H1 (cell line): ENCODE results near the gene CNNM4. TPM values are rescaled to one million over a fixed set of nuclear protein-coding genes. Genes with fewer than 3 reads are reported as not detected.

Experiments
- CTCF ChIA-PET: fragments of 300-600 bp; sonication (Branson Sonifier 250); formaldehyde crosslinking; loops from one replicate; lab custom pipeline; 2021; ENCODE audit not compliant: partially characterized antibody; lab: Charles Lee
- POLR2A ChIA-PET: fragments of 300-600 bp; sonication (Branson Sonifier 250); formaldehyde crosslinking; loops from one replicate; lab custom pipeline; 2021; ENCODE audit warnings: inconsistent platforms; ENCODE audit not compliant: partially characterized antibody; lab: Charles Lee
- DNase-seq, 2 experiments: peaks; one replicate each; pipeline versions ENCODE4 v3.0.0 to v3.0.0-alpha.2; 2010 to 2022; ENCODE audit warnings: low spot score in 2 of 2, low read depth in 1 of 2, mixed read lengths in 1 of 2
- FAIRE-seq: peaks from 2 replicates; lab custom pipeline; 2011; peaks lifted over from hg19 to GRCh38; lab: Jason Lieb, UNC
- H2AFZ ChIP-seq: 2 replicates; pipeline ENCODE4 v1.8.1; 2012; ENCODE audit warnings: low read length, inconsistent platforms
- H2AK5ac ChIP-seq: 2 replicates; pipeline ENCODE4 v1.6.1; 2013; ENCODE audit warnings: low read depth, low read length
- H2BK120ac ChIP-seq: replicated peaks from 2 replicates; pipeline ENCODE3; 2013; ENCODE audit warnings: low read depth, low read length, inconsistent platforms
- H2BK12ac ChIP-seq: 2 replicates; pipeline ENCODE4 v1.6.1; 2013; ENCODE audit warnings: low read depth, low read length
- H2BK15ac ChIP-seq: 2 replicates; pipeline ENCODE4 v1.6.1; 2013; ENCODE audit warnings: low read length
- H2BK20ac ChIP-seq: 2 replicates; pipeline ENCODE4 v1.6.1; 2013; ENCODE audit warnings: low read length
- H2BK5ac ChIP-seq: 2 replicates; pipeline ENCODE4 v1.6.1; 2013; ENCODE audit warnings: low read depth, low read length
- H3K14ac ChIP-seq: 2 replicates; pipeline ENCODE4 v1.6.1; 2013; ENCODE audit warnings: inconsistent platforms; ENCODE audit not compliant: insufficient read length
- H3K18ac ChIP-seq: 2 replicates; pipeline ENCODE4 v1.6.1; 2013; ENCODE audit warnings: low read length; ENCODE audit errors: extremely low read depth
- H3K23ac ChIP-seq: 2 replicates; pipeline ENCODE4 v1.6.1; 2013; ENCODE audit warnings: inconsistent platforms; ENCODE audit not compliant: insufficient read length
- H3K23me2 ChIP-seq: 2 replicates; pipeline ENCODE4 v1.6.1; 2013; ENCODE audit warnings: low read depth, low read length
- H3K27ac ChIP-seq: 2 replicates; pipeline ENCODE4 v1.6.1; 2011; ENCODE audit warnings: low read depth, low read length, inconsistent platforms
- H3K27me3 ChIP-seq, 4 experiments: replicated peaks in 1 of 4; 1 replicate in 1 of 4; 2 replicates in 3 of 4; pipeline versions ENCODE4 v1.6.1 to v1.8.1; 2011 to 2013; ENCODE audit warnings: low read length in 3 of 4, mild to moderate bottlenecking in 3 of 4, inconsistent platforms in 2 of 4, mixed read lengths in 2 of 4, moderate library complexity in 1 of 4; ENCODE audit not compliant: control insufficient read depth in 3 of 4, insufficient read depth in 3 of 4; ENCODE audit errors: extremely low read depth in 1 of 4
- H3K36me3 ChIP-seq, 4 experiments: 2 replicates each; pipeline versions ENCODE4 v1.6.1 to v1.8.1; 2011 to 2013; ENCODE audit warnings: mild to moderate bottlenecking in 4 of 4, low read length in 3 of 4, moderate library complexity in 2 of 4, control low read depth in 1 of 4, inconsistent platforms in 1 of 4; ENCODE audit not compliant: insufficient read depth in 4 of 4, control insufficient read depth in 2 of 4
- H3K4ac ChIP-seq: replicated peaks from 2 replicates; pipeline ENCODE3; 2013; ENCODE audit warnings: low read length, low read depth, mixed read lengths, inconsistent platforms; ENCODE audit not compliant: insufficient read length
- H3K4me1 ChIP-seq, 4 experiments: replicated peaks in 1 of 4; 1 replicate in 1 of 4; 2 replicates in 3 of 4; pipeline versions ENCODE4 v1.6.1 to v1.8.1; 2011 to 2013; ENCODE audit warnings: low read length in 3 of 4, inconsistent platforms in 2 of 4, mixed read lengths in 1 of 4; ENCODE audit not compliant: insufficient read depth in 4 of 4, control insufficient read depth in 3 of 4
- H3K4me2 ChIP-seq, 2 experiments: 2 replicates each; pipeline versions ENCODE4 v1.6.1 to v1.8.1; 2011 to 2013; ENCODE audit warnings: low read depth in 2 of 2, low read length in 2 of 2, control low read depth in 1 of 2, inconsistent platforms in 1 of 2, mild to moderate bottlenecking in 1 of 2; ENCODE audit not compliant: insufficient read depth in 1 of 2
- H3K4me3 ChIP-seq, 4 experiments: fragments of 200-600, 300-600 bp in 1 of 4; sonication (generic), shearing (Covaris generic), sonication (Bioruptor Twin) in 1 of 4; 2 replicates each; pipeline versions ENCODE4 v1.5.1 to v1.8.1; 2011 to 2016; ENCODE audit warnings: low read length in 4 of 4, low read depth in 3 of 4, control low read depth in 2 of 4, inconsistent platforms in 2 of 4, mild to moderate bottlenecking in 2 of 4, mixed read lengths in 1 of 4, moderate library complexity in 1 of 4; ENCODE audit not compliant: insufficient read depth in 2 of 4; ENCODE audit errors: extremely low read depth in 1 of 4
- H3K56ac ChIP-seq: replicated peaks from 2 replicates; pipeline ENCODE3; 2013; ENCODE audit warnings: low read depth, mild to moderate bottlenecking, mixed read lengths, low read length, inconsistent platforms; ENCODE audit not compliant: insufficient read length
- H3K79me1 ChIP-seq: 2 replicates; pipeline ENCODE4 v1.6.1; 2013; ENCODE audit warnings: low read depth, low read length, control low read depth
- H3K79me2 ChIP-seq, 2 experiments: 2 replicates each; pipeline versions ENCODE4 v1.6.1 to v1.8.1; 2012 to 2013; ENCODE audit warnings: low read length in 2 of 2, mild to moderate bottlenecking in 2 of 2, inconsistent platforms in 1 of 2; ENCODE audit not compliant: insufficient read depth in 2 of 2, control insufficient read depth in 1 of 2
- H3K9ac ChIP-seq, 4 experiments: replicated peaks in 1 of 4; 1 replicate in 1 of 4; 2 replicates in 3 of 4; pipeline versions ENCODE4 v1.6.1 to v1.8.1; 2011 to 2013; ENCODE audit warnings: low read depth in 3 of 4, low read length in 3 of 4, control low read depth in 2 of 4, mild to moderate bottlenecking in 2 of 4, moderate library complexity in 2 of 4, inconsistent platforms in 1 of 4; ENCODE audit errors: extremely low read depth in 1 of 4
- H3K9me3 ChIP-seq, 2 experiments: 2 replicates each; pipeline versions ENCODE4 v1.6.1 to v1.8.1; 2012 to 2013; ENCODE audit warnings: mild to moderate bottlenecking in 2 of 2, moderate library complexity in 2 of 2, control low read depth in 1 of 2, inconsistent platforms in 1 of 2, low read depth in 1 of 2, low read length in 1 of 2, mixed read lengths in 1 of 2; ENCODE audit not compliant: insufficient read depth in 2 of 2
- H4K20me1 ChIP-seq, 2 experiments: replicated peaks in 1 of 2; 2 replicates each; pipeline versions ENCODE3 to v1.8.1; 2011 to 2013; ENCODE audit warnings: inconsistent platforms in 2 of 2, low read length in 2 of 2, mild to moderate bottlenecking in 1 of 2; ENCODE audit not compliant: insufficient read depth in 2 of 2, control insufficient read depth in 1 of 2
- H4K5ac ChIP-seq: 2 replicates; pipeline ENCODE4 v1.6.1; 2013; ENCODE audit warnings: low read length, low read depth, mixed read lengths, inconsistent platforms; ENCODE audit not compliant: insufficient read length
- H4K8ac ChIP-seq: 2 replicates; pipeline ENCODE4 v1.8.0; 2013; ENCODE audit warnings: mild to moderate bottlenecking, moderate library complexity, low read length, inconsistent platforms; ENCODE audit not compliant: insufficient read depth; ENCODE audit errors: extremely low read depth
- H4K91ac ChIP-seq: replicated peaks from 2 replicates; pipeline ENCODE3; 2013; ENCODE audit warnings: low read length, mixed read lengths, inconsistent platforms; ENCODE audit not compliant: insufficient read length
- HDAC6 ChIP-seq: IDR thresholded peaks from one replicate; pipeline ENCODE4 v1.7.1; 2012; ENCODE audit warnings: low read depth, mild to moderate bottlenecking, inconsistent platforms, low read length, moderate library complexity
- WGBS, 2 experiments: shearing (Covaris generic) in 1 of 2; methylation state at CpG; one replicate each; pipeline versions ENCODE4 v1.1.6 to v1.1.7; 2013 to 2015; ENCODE audit warnings: low lambda C conversion rate in 2 of 2, mixed read lengths in 2 of 2, inconsistent platforms in 1 of 2, low coverage in 1 of 2, missing lambda C conversion rate in 1 of 2; ENCODE audit not compliant: insufficient replicate concordance in 2 of 2, insufficient coverage in 1 of 2, insufficient read length in 1 of 2; ENCODE audit errors: extremely low coverage in 1 of 2, missing lambda C conversion rate in 1 of 2; 5-methylcytosine and 5-hydroxymethylcytosine counted together
- polyA plus RNA-seq, 7 experiments: library from polyadenylated mRNA; depleted of rRNA in 3 of 7; stranded (reverse) in 5 of 7; unstranded in 2 of 7; fragments of >200 nt in 5 of 7; fragments of 200-250 nt in 2 of 7; gene quantifications; 1 replicate in 5 of 7; 2 replicates in 1 of 7; 4 replicates in 1 of 7; pipeline versions ENCODE4 v1.2.1 to v1.2.3, GENCODE V29; 2011 to 2013; ENCODE audit warnings: missing spikeins in 2 of 7, mixed read lengths in 2 of 7
- total RNA-seq: library from RNA; stranded (reverse); fragmentation: NEBNext Ultra II Directional; extraction: Animal tissue kit (Norgen Biotek cat#: 25700); gene quantifications from 2 replicates; pipeline ENCODE4 v1.2.1, GENCODE V29; 2021

The CNNM4 gene
- total and polyA plus RNA-seq, 2 of the 8 experiments (the other 6 are each of a cell fraction or from before 2014, with no cell fraction given), result 10.3 to 11.0 TPM

- Histone ChIP-seq H2AFZ (no peak overlapping the region), H3K14ac (no peak overlapping the region), H2BK5ac (no peak overlapping the region), H3K23me2 (peaks cover 7% of the 10 kb centered on the region; the same call in 1 of the 2 replicates), H2AK5ac (no peak overlapping the region), H3K79me2 (no peaks in the 10 kb centered on the region), H3K9ac (no peak overlapping the region), H3K27ac (no peak overlapping the region), H4K20me1 (peaks cover 0 to 5% of the 10 kb centered on the region in 2 experiments), H3K18ac (no peak overlapping the region), H3K4ac (no peak overlapping the region), H2BK15ac (no peak overlapping the region), H3K4me2 (no peak overlapping the region), H3K9me3 (no peaks in the 10 kb centered on the region), H4K91ac (no peak overlapping the region), H3K56ac (no peak overlapping the region), H3K23ac (no peak overlapping the region), H3K36me3 (peaks cover 0 to 6% (median 5%) of the 10 kb centered on the region in 4 experiments; a peak in 3 of 8 replicates), H4K5ac (no peak overlapping the region), H4K8ac (peak overlapping the region; percentile 71), H2BK120ac (no peak overlapping the region), H2BK12ac (no peak overlapping the region), H3K4me1 (no peaks in the 10 kb centered on the region; a peak in 2 of 7 replicates), H3K79me1 (no peaks in the 10 kb centered on the region), H3K27me3 (no peaks in the 10 kb centered on the region), H3K4me3 (no peak overlapping the region), H2BK20ac (no peak overlapping the region)
- no peak for TF ChIP-seq HDAC6
- DNase-seq (no peak), FAIRE-seq (no peak)
- POLR2A ChIA-PET, result interaction anchor here (0.6 to 1.8 kb wide), 4 partner anchors 10 to 209 kb away, joined by 3 to 6 read pairs (median 4); no protein-coding TSS in a partner anchor
- CTCF ChIA-PET, result interaction anchor here (0.9 to 5.0 kb wide), 15 partner anchors 10 to 249 kb away, joined by 3 to 46 read pairs (median 7); partner anchors contain the start of gene CNNM4
- WGBS, 2 experiments, result 99% methylated on average over 7 of the region's 8 CpGs; no CpG with 5 or more reads in 1 of the 2 experiments
Observed at GRCh38 chr2:96799623-96799935, 38.9 kb downstream of the CNNM4 start.
